ENCODE data around the gene CRAMP1.

GRCh38 chr16:1655269-1655807, 43.2 kb downstream of the CRAMP1 start:
- TF ChIP-seq, protein P1, sequence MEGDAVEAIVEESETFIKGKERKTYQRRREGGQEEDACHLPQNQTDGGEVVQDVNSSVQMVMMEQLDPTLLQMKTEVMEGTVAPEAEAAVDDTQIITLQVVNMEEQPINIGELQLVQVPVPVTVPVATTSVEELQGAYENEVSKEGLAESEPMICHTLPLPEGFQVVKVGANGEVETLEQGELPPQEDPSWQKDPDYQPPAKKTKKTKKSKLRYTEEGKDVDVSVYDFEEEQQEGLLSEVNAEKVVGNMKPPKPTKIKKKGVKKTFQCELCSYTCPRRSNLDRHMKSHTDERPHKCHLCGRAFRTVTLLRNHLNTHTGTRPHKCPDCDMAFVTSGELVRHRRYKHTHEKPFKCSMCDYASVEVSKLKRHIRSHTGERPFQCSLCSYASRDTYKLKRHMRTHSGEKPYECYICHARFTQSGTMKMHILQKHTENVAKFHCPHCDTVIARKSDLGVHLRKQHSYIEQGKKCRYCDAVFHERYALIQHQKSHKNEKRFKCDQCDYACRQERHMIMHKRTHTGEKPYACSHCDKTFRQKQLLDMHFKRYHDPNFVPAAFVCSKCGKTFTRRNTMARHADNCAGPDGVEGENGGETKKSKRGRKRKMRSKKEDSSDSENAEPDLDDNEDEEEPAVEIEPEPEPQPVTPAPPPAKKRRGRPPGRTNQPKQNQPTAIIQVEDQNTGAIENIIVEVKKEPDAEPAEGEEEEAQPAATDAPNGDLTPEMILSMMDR (tag by site-specific recombination; IDR thresholded peaks at IDR 0.05): no peak
- TF ChIP-seq ZNF324 (tag by site-specific recombination; IDR thresholded peaks at IDR 0.05) (no peak), TCF7L2 (IDR thresholded peaks at IDR 0.05; ENCODE audit: borderline replicate concordance, low read depth, low read length) (no peak)
